Endometrial microvascular endothelial cells (primary cell): ENCODE results near the gene UMAD1. TPM values are rescaled to one million over a fixed set of nuclear protein-coding genes. Genes with fewer than 3 reads are reported as not detected.

Experiments
- in situ Hi-C: cut with HindIII; loops from 2 replicates; pipeline ENCODE4 v1.10.0; 2017; ENCODE audit warnings: low sequenced_read_pairs, low pct_unique_long_range_greater_than_20kb; ENCODE audit errors: inconsistent ontology term
- total RNA-seq: library from RNA; depleted of rRNA; stranded (reverse); fragments of >200 nt; gene quantifications from one replicate; pipeline ENCODE4 v1.2.3, GENCODE V29; 2015; ENCODE audit errors: inconsistent ontology term

UMAD1 gene
- total RNA-seq, 1 donor from 2014 or later, result 3.0 TPM

GRCh38 chr7:7750571-7751242 lies 110.2 kb downstream of the UMAD1 start:
- in situ Hi-C loops, result no loop called here

- in situ Hi-C loops, result no loop called here
Observed at GRCh38 chr7:7751243-7752092, 110.9 kb downstream of the UMAD1 start.

GRCh38 chr7:7756577-7756976 lies 116.0 kb downstream of the UMAD1 start:
- in situ Hi-C loops, result no loop called here

GRCh38 chr7:7757576-7757975 lies 117.0 kb downstream of the UMAD1 start:
- in situ Hi-C loops, result no loop called here

GRCh38 chr7:7761340-7761973 lies 120.9 kb downstream of the UMAD1 start:
- in situ Hi-C loops, result no loop called here

GRCh38 chr7:7761974-7762779 lies 121.6 kb downstream of the UMAD1 start:
- in situ Hi-C loops, result no loop called here

GRCh38 chr7:7764520-7765396 lies 124.2 kb downstream of the UMAD1 start:
- in situ Hi-C loops, result no loop called here

GRCh38 chr7:7765422-7765821 lies 124.9 kb downstream of the UMAD1 start:
- in situ Hi-C loops, result no loop called here

GRCh38 chr7:7766671-7767070 lies 126.1 kb downstream of the UMAD1 start:
- in situ Hi-C loops, result no loop called here

- in situ Hi-C loops, result no loop called here
Observed at GRCh38 chr7:7768977-7769709, 128.6 kb downstream of the UMAD1 start.

GRCh38 chr7:7769710-7770627 lies 129.4 kb downstream of the UMAD1 start:
- in situ Hi-C loops, result no loop called here

GRCh38 chr7:7771452-7771851 lies 130.9 kb downstream of the UMAD1 start:
- in situ Hi-C loops, result no loop called here

GRCh38 chr7:7772397-7772821 lies 131.9 kb downstream of the UMAD1 start:
- in situ Hi-C loops, result no loop called here

- in situ Hi-C loops, result no loop called here
Observed at GRCh38 chr7:7773334-7774309, 133.1 kb downstream of the UMAD1 start.

- in situ Hi-C loops, result no loop called here
Observed at GRCh38 chr7:7779888-7780287, 139.3 kb downstream of the UMAD1 start.
